Testis (tissue), 2 donors: ENCODE results near the gene DACH1.

ENCODE experiments used
- POLR2A ChIP-seq: fragments of 450-650 bp; IDR thresholded peaks from one replicate; pipeline ENCODE4 v1.6.1; 2017; ENCODE audit warnings: antibody characterized with exemption, mild to moderate bottlenecking, moderate library complexity
- TF ChIP-seq, protein P1 (sequence below), 3 experiments: fragments of 450-650 bp in 2 of 3; fragments of 200-600 bp in 1 of 3; sonication (generic) in 1 of 3; IDR thresholded peaks; one replicate each; pipeline ENCODE4 v1.5.1; 2016 to 2019; ENCODE audit warnings: antibody characterized with exemption in 3 of 3, mild to moderate bottlenecking in 2 of 3, moderate library complexity in 1 of 3

DNA sequence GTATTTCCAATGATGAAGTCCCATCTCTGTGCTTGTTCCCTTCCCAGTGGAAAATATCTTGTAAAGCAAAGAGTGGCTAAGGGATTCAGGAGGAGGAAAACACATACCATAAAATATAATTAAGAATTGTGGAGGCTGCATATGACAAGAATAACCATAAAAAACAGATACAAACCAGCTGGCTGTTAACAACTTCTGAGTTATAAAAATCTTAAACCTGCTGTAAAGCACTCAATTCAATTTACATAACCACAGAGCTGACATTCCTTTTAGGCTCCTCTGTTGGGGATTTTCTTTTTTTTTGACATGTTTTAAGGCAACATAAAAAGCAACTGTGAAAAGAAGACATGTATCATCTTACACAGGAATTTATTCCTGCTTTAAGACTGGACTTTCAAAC lies 207.6 kb downstream of the DACH1 start:
- no peak for TF ChIP-seq POLR2A
- TF ChIP-seq, protein P1, sequence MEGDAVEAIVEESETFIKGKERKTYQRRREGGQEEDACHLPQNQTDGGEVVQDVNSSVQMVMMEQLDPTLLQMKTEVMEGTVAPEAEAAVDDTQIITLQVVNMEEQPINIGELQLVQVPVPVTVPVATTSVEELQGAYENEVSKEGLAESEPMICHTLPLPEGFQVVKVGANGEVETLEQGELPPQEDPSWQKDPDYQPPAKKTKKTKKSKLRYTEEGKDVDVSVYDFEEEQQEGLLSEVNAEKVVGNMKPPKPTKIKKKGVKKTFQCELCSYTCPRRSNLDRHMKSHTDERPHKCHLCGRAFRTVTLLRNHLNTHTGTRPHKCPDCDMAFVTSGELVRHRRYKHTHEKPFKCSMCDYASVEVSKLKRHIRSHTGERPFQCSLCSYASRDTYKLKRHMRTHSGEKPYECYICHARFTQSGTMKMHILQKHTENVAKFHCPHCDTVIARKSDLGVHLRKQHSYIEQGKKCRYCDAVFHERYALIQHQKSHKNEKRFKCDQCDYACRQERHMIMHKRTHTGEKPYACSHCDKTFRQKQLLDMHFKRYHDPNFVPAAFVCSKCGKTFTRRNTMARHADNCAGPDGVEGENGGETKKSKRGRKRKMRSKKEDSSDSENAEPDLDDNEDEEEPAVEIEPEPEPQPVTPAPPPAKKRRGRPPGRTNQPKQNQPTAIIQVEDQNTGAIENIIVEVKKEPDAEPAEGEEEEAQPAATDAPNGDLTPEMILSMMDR (IDR thresholded peaks at IDR 0.05): no peak
